ENCODE results near the gene NEK7.

- no peak for TF ChIP-seq CTCF (IDR thresholded peaks at IDR 0.05 in 8 of 11, conservative IDR thresholded peaks at IDR 0.05 in 3 of 11)
- TF ChIP-seq POLR2A (IDR thresholded peaks at IDR 0.05), result no peak
- TF ChIP-seq POLR2AphosphoS5 (IDR thresholded peaks at IDR 0.05), result no peak
These were observed 114.7 kb downstream of the NEK7 start for GRCh38 chr1:198271467-198271866.

Measured in spleen (tissue), 7 donors.